D721Med (cell line): ENCODE measurements around the gene EFL1.

ENCODE experiments used
- DNase-seq: peaks from one replicate; pipeline ENCODE4 v3.0.0; 2011; ENCODE audit warnings: low spot score; ENCODE audit not compliant: insufficient read length
- FAIRE-seq: peaks from 2 replicates; lab custom pipeline; 2011; peaks lifted over from hg19 to GRCh38; lab: Jason Lieb, UNC
- TF ChIP-seq, protein P1 (sequence below): IDR thresholded peaks from 2 replicates; pipeline ENCODE4 v1.5.1; 2012; ENCODE audit warnings: mild to moderate bottlenecking, control low read depth; ENCODE audit not compliant: insufficient read depth; ENCODE audit errors: missing control alignments

The EFL1 gene

DNA sequence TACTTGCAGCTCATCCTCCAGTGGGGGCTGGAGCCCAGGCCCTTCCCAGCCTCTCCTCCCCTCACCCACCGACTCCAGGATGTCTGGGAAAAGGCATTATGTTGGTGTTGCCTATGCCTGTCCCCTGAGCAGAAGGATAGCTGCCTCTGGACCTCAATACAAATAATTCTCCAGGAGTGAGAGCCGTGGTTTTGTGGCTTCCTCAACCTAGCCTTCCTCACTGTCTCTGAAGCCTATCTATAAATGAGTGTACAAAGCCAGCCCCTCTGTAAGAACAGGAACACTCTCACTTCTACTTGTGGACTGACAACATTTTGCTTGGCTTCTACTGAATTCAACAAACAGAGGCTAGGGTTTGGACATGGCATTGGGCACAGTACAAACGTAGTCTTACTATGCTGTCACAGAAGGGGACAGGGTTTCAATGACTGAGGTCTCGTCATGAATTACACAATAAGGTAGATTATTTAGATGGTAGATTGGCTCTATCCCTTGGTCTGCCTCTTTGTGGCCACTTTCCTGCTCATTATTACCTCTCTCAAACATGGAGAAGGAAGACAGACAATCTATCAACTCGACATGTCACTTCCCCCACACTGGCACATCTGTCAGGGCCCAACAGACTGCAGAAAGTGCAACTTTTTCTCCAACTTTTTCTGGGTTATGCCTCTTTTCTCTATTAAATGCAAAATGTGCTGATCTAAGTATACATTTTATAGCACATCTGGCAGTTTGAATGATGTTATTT, 134.0 kb downstream of the EFL1 start:
- TF ChIP-seq, protein P1, sequence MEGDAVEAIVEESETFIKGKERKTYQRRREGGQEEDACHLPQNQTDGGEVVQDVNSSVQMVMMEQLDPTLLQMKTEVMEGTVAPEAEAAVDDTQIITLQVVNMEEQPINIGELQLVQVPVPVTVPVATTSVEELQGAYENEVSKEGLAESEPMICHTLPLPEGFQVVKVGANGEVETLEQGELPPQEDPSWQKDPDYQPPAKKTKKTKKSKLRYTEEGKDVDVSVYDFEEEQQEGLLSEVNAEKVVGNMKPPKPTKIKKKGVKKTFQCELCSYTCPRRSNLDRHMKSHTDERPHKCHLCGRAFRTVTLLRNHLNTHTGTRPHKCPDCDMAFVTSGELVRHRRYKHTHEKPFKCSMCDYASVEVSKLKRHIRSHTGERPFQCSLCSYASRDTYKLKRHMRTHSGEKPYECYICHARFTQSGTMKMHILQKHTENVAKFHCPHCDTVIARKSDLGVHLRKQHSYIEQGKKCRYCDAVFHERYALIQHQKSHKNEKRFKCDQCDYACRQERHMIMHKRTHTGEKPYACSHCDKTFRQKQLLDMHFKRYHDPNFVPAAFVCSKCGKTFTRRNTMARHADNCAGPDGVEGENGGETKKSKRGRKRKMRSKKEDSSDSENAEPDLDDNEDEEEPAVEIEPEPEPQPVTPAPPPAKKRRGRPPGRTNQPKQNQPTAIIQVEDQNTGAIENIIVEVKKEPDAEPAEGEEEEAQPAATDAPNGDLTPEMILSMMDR = no peak
- FAIRE-seq (no peak), DNase-seq (no peak)

DNA sequence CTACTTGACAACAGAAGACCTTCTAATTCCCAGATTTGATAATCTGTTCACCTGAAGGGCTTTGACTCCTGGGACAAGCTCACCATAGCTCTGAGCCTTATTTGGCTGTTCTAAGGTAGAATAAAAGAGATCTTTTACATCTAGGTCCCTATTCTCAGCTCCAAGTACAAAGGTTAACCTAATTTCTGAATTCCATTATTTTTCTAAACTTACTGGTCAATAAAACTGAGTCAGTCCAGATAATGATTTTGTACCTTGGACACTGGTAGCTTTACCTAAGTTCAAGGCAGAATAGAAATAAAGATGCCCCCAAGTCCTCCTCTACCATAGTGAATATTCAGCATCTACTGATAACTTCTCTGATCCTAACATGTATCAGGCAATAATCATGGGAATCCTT, 135.0 kb downstream of the EFL1 start:
- DNase-seq (no peak), FAIRE-seq (no peak)
- TF ChIP-seq, protein P1 = no peak

DNA sequence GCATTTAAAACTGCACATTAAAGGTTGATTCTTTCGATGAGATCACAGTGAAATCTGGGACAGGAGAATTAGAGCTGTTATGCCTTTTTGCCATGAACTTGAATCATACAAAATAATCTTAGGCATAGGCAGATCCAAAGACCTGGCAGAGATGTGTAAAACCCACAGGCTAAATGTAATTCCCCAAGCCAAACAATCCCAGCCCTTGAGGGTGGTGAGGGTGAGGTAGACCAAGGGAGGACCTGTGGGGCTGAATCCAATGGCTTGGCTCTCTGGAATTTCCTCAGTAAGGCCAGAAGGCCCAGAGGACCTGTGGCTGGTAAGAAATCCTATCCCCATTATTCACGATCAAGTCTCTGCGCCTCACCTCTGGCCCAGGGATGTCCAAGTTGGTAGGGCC, 136.2 kb downstream of the EFL1 start:
- TF ChIP-seq, protein P1 = no peak

DNA sequence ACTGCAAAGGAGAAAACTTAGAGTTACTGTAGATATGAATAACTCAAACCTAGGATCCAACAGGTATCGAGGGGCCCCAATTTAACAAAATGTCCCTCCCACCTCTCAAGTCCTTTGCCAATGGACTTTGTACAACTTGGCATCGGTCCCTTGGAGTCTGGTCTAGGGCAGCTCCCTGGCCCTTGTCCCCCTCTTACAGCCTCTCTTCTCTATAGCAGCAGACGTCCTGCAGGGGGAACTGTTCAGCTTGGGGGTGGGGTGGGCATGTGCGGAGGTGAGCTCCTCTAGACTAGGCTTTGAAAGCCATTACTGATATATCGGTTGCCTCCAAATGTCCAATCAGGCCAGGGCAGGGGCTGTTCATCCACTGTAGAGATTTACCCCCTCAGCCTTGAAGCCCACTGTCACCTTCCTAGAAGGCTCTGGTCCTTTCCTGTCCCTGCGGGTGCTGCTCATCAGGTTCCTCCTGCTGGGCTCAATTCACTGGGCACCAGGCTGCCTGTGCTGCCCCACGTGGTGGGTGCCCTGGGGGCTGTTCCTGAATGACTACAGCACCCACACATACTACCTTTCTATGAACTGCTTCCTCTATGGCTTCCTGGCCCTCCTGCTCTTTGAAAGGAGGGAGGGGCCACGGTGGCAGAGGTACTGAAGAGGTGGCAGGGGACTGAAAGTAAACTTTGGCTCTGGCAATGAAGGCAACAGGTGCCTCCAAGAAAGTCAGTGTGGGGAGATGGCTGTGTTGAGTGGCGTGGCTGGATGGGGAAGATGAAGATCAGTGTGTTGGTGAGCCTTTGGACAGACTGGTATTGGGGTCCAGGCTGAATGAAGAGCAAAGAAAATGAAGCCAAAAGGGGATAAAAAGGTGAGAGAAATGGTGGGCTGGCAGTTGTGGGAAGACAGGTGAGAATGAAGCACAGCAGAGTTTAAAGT, 137.9 kb downstream of the EFL1 start:
- DNase-seq = no peak
- TF ChIP-seq, protein P1 = no peak
- FAIRE-seq = no peak

More for the DNA sequence above, 136.2 kb downstream of the EFL1 start:
- FAIRE-seq (no peak), DNase-seq (no peak)

DNA sequence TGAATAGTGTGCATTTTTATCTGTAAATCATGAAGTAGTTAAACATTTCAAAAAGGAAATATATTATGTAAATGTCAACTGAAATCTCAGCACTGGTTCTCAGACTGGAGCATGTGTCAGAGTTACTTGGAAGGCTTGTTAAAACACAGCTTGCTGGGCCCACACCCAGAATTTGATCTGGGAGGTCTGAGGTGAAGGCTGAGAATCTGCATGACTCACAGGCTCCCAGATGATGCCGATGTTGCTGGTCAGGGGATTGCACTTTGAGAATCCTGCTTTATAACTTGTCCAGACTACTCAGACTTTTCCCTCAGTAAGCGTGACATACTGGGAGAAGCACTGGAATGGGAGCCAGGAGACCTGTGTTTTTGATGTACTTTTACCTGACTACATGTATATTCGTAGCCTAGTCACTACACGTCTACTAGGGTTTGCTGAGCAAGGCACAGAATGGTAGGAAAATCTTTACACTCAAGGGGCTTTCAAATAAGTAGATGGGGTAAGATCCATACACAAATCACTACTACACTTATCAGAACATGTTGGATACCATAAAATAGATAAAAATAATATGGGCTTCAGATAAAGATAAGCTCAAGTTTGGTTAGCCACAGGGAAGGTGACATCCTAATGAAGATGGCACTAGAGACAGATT, 139.7 kb downstream of the EFL1 start:
- DNase-seq (no peak), FAIRE-seq (no peak)
- TF ChIP-seq, protein P1 = no peak

DNA sequence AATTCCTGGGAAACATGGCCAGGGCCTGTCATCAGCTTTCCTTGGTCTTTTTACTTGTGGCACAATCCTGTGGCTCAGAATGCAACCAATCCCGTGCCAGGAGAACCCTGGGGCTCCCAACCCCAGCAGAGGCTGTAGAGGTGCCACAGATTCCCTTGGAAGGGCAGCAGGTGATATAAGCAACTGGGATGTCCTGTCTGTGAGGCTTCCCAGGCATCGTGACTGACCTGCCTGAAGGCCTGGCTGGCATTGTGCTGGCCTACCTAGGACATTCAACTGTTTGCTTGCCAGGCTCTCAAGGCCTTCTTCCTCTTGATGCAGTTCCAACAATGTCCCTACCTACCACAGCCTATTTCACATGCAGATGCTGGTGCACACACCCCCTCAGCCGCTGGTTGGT, 144.5 kb downstream of the EFL1 start:
- FAIRE-seq (no peak), DNase-seq (no peak)
- TF ChIP-seq, protein P1 = no peak
